OCI-LY3 (cell line): Measurements from ENCODE around the gene CRYBG3.

Experiments
- H2AFZ ChIP-seq: fragments of 200-600, 300-600 bp; shearing (Covaris generic); 2 replicates; pipeline ENCODE4 v1.6.0; 2014; ENCODE audit warnings: antibody characterized with exemption, low read depth, low read length
- H3K27ac ChIP-seq: fragments of 200-600, 300-600 bp; sonication (generic); 2 replicates; pipeline ENCODE4 v1.5.1; 2014; ENCODE audit warnings: mild to moderate bottlenecking, low read length, moderate library complexity, mixed read lengths
- H3K27me3 ChIP-seq: fragments of 200-600, 300-600 bp; sonication (generic); 2 replicates; pipeline ENCODE4 v1.6.1; 2014; ENCODE audit warnings: low read depth, low read length, mixed read lengths
- H3K36me3 ChIP-seq: fragments of 200-600, 300-600 bp; sonication (generic); replicated peaks from 2 replicates; pipeline ENCODE3; 2014; ENCODE audit warnings: low read depth, low read length, mixed read lengths
- H3K4me1 ChIP-seq: fragments of 300-600, 200-600 bp; sonication (generic); 2 replicates; pipeline ENCODE4 v1.6.1; 2014; ENCODE audit warnings: low read length, mixed read lengths
- H3K4me2 ChIP-seq: fragments of 200-600, 300-600 bp; sonication (generic); 2 replicates; pipeline ENCODE4 v1.6.1; 2014; ENCODE audit warnings: low read length, mixed read lengths
- H3K4me3 ChIP-seq: fragments of 300-600, 200-600 bp; sonication (generic); 2 replicates; pipeline ENCODE4 v1.5.1; 2014; ENCODE audit warnings: antibody characterized with exemption, mild to moderate bottlenecking, low read length, moderate library complexity
- H3K79me2 ChIP-seq: fragments of 300-600, 200-600 bp; shearing (Covaris generic); 2 replicates; pipeline ENCODE4 v1.6.1; 2014; ENCODE audit warnings: mild to moderate bottlenecking, low read length, mixed read lengths
- H3K9ac ChIP-seq: fragments of 300-600, 200-600 bp; shearing (Covaris generic); 2 replicates; pipeline ENCODE4 v1.6.0; 2014; ENCODE audit warnings: mild to moderate bottlenecking, low read length, moderate library complexity
- H3K9me3 ChIP-seq: fragments of 200-600, 300-600 bp; shearing (Covaris generic); 2 replicates; pipeline ENCODE4 v1.6.1; 2014; ENCODE audit warnings: low read length, mixed read lengths; ENCODE audit not compliant: insufficient read depth
- H4K20me1 ChIP-seq: fragments of 200-600, 300-600 bp; sonication (generic); 2 replicates; pipeline ENCODE4 v1.6.1; 2016; ENCODE audit warnings: low read length, mixed read lengths; ENCODE audit not compliant: insufficient read depth
- EZH2phosphoT487 ChIP-seq: fragments of 200-600 bp; shearing (Covaris generic); IDR thresholded peaks from 2 replicates; pipeline ENCODE4 v1.6.1; 2018; ENCODE audit warnings: antibody characterized with exemption, mixed run types, low read depth
- TF ChIP-seq, protein P1 (sequence below): fragments of 200-600, 300-600 bp; sonication (generic); IDR thresholded peaks from 2 replicates; pipeline ENCODE4 v1.5.1; 2014; ENCODE audit warnings: antibody characterized with exemption, low read length, low read depth

Gene CRYBG3

DNA sequence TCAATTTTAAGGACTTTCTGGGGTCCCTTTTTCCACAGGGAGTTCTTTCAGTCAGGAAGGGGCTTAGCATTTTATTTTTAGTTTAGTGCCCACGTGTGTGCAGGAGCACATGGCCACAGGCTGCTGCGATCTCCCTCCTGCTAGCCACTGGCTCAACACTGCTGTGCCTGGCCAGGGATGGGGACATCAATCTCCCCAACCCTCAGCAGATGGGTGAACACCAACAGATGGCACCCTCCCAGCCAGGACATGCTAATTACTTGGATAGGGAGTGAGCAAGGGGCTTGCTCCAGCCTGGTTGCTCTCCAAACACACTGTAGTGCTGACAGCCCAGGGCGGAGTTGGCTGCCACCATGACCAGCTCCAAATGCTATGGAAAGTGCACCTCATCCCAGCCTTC, 157.8 kb downstream of the CRYBG3 start:
- no peak for TF ChIP-seq EZH2phosphoT487
- TF ChIP-seq, protein P1, sequence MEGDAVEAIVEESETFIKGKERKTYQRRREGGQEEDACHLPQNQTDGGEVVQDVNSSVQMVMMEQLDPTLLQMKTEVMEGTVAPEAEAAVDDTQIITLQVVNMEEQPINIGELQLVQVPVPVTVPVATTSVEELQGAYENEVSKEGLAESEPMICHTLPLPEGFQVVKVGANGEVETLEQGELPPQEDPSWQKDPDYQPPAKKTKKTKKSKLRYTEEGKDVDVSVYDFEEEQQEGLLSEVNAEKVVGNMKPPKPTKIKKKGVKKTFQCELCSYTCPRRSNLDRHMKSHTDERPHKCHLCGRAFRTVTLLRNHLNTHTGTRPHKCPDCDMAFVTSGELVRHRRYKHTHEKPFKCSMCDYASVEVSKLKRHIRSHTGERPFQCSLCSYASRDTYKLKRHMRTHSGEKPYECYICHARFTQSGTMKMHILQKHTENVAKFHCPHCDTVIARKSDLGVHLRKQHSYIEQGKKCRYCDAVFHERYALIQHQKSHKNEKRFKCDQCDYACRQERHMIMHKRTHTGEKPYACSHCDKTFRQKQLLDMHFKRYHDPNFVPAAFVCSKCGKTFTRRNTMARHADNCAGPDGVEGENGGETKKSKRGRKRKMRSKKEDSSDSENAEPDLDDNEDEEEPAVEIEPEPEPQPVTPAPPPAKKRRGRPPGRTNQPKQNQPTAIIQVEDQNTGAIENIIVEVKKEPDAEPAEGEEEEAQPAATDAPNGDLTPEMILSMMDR, result no peak
- Histone ChIP-seq H2AFZ (no peak overlapping the region), H3K36me3 (no peaks in the 10 kb centered on the region), H3K27ac (no peak overlapping the region), H3K79me2 (no peaks in the 10 kb centered on the region), H3K9me3 (no peaks in the 10 kb centered on the region), H3K4me1 (peaks cover 7% of the 10 kb centered on the region), H3K9ac (no peak overlapping the region), H4K20me1 (no peaks in the 10 kb centered on the region), H3K4me2 (no peak overlapping the region), H3K4me3 (no peak overlapping the region), H3K27me3 (no peaks in the 10 kb centered on the region)

DNA sequence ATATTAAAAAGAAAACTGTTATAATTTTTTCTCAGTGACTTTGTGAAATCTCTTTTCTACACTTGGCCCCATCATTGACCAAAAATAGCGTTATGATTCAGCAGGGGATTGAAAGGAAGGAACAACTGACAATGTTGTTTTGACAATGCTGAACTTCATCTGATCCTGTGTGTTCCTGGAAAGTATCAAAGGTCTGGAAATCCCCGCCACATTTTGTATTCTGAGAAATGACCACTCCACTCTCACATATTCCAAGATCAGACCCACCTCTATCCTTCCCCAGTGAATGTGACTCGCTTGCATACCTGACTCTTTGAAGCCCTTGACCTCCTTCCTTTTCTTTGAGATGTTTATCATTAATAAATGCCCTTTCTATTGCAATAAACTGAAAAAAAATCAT, 160.1 kb downstream of the CRYBG3 start:
- TF ChIP-seq, protein P1, result no peak
- TF ChIP-seq EZH2phosphoT487, result no peak
- Histone ChIP-seq H3K4me3 (no peak overlapping the region), H3K27me3 (no peaks in the 10 kb centered on the region)

DNA sequence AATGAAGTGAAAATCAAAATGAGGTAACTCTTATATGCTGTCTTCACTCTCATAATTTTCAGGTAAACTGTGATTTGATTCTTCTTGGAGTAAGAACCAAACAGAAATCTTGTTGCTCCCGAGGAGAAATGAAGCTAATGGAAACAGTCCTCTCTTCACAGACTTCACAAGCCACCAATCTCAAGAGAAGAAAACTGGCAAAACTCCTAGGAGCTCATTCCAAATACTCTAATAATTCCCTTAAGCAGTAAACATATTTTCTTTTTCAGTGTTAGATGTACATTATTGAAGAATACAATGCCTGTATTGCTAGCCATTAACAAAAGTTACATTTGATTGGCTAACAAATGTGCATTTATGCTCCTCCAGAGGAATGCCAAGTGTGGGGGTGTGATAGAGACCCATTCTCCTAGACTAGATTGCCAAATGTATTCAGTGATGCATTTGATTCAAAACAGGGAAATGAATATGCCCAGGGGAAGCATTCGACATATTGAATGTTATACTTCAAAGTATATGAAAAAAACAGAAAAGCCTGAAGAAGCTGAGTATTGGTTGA, 162.2 kb downstream of the CRYBG3 start:
- no peaks in the 10 kb centered on the region for H3K4me1 ChIP-seq
- H4K20me1 ChIP-seq, result no peaks in the 10 kb centered on the region
- no peak overlapping the region for H2AFZ ChIP-seq
- H3K4me2 ChIP-seq, result no peak overlapping the region
- H3K36me3 ChIP-seq, result no peaks in the 10 kb centered on the region
- H3K9me3 ChIP-seq, result no peaks in the 10 kb centered on the region
- H3K27me3 ChIP-seq, result no peaks in the 10 kb centered on the region
- no peak overlapping the region for H3K27ac ChIP-seq
- H3K4me3 ChIP-seq, result no peak overlapping the region
- no peak overlapping the region for H3K9ac ChIP-seq
- no peak for TF ChIP-seq EZH2phosphoT487
- TF ChIP-seq, protein P1, result no peak
- H3K79me2 ChIP-seq, result no peaks in the 10 kb centered on the region

More for the DNA sequence above, 160.1 kb downstream of the CRYBG3 start:
- no peaks in the 10 kb centered on the region for H3K36me3 ChIP-seq
- no peaks in the 10 kb centered on the region for H3K4me1 ChIP-seq
- H3K4me2 ChIP-seq, result no peak overlapping the region
- no peaks in the 10 kb centered on the region for H3K79me2 ChIP-seq
- H3K9ac ChIP-seq, result no peak overlapping the region
- no peaks in the 10 kb centered on the region for H3K9me3 ChIP-seq
- no peak overlapping the region for H2AFZ ChIP-seq
- H3K27ac ChIP-seq, result no peak overlapping the region
- no peaks in the 10 kb centered on the region for H4K20me1 ChIP-seq

DNA sequence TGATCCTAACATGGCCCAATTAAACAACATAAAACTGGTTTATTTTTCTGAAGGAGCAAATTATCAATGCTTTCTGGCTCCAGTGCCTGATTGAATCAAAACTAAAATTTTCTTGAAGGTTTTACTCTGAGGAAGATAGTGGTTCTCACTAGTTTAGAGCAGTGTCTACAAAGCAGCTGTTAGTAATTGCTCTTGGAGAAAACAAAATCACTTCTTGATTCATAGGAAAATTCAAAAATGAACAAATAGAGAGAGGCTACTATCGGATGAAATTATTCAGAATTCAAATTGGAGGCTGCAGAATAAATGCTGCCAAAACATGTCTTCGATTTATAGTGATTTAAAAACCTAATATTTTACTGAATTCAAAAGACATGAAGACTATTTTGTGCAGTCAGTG, 165.5 kb downstream of the CRYBG3 start:
- TF ChIP-seq EZH2phosphoT487, result no peak
- TF ChIP-seq, protein P1, result no peak
- H3K4me3 ChIP-seq, result no peak overlapping the region
- H3K4me1 ChIP-seq, result peaks cover 14% of the 10 kb centered on the region
- no peak overlapping the region for H3K9ac ChIP-seq
- no peak overlapping the region for H3K4me2 ChIP-seq
- H3K27me3 ChIP-seq, result no peaks in the 10 kb centered on the region
- no peaks in the 10 kb centered on the region for H4K20me1 ChIP-seq
- no peaks in the 10 kb centered on the region for H3K36me3 ChIP-seq
- H3K27ac ChIP-seq, result no peak overlapping the region
- no peaks in the 10 kb centered on the region for H3K9me3 ChIP-seq
- H3K79me2 ChIP-seq, result no peaks in the 10 kb centered on the region
- no peak overlapping the region for H2AFZ ChIP-seq
